CD4-positive, alpha-beta T cell treated with Interleukin-15 for 1 hour (primary cell): ENCODE data around the gene PIF1.

ENCODE experiments used
- DNase-seq: peaks from one replicate; pipeline ENCODE4 v3.0.0-alpha.2; 2020

PIF1 gene, protein sequence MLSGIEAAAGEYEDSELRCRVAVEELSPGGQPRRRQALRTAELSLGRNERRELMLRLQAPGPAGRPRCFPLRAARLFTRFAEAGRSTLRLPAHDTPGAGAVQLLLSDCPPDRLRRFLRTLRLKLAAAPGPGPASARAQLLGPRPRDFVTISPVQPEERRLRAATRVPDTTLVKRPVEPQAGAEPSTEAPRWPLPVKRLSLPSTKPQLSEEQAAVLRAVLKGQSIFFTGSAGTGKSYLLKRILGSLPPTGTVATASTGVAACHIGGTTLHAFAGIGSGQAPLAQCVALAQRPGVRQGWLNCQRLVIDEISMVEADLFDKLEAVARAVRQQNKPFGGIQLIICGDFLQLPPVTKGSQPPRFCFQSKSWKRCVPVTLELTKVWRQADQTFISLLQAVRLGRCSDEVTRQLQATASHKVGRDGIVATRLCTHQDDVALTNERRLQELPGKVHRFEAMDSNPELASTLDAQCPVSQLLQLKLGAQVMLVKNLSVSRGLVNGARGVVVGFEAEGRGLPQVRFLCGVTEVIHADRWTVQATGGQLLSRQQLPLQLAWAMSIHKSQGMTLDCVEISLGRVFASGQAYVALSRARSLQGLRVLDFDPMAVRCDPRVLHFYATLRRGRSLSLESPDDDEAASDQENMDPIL

DNA sequence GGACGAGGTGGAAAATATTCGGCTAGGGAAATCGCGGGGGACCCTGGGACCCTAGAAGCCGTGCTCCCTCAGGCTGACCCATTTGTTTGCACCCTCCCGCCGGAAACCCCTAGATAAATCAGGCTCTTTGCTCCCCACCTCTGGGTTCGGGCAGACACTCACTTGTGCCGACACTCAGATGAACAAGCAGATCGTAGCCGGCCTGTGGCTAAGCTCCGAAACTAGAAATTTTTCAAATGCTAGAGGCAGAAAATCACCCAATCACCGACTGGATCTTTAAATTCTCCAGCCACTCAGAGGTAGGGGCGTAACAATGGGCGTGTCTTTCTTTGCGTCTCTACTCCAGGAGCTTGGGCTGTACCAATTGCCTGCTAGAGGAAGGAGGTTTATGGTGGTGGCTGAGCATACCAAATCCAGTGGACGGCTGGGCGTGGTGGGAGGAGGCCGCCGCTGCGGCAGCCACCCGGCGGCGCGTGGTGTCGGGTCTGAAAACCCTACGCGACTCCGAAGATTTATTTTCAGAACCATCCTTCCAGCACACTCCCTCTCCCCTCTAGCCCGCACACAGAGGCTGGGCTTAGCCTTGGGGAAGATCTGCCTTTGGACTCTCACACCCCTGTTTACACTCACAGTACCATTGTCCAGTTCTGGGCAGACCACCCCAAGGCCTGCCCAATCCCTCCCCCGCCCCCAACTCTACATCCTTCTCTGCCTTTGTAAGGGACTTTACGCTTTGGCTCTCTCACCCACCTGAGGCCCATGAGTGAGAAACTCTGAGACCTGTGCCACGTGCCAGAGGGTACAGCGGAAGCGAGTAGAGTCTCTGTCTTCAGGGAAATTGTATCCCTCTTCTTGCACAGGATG, at the start of gene PIF1:
Gene PIF1 (minus strand): TSS at position 217 of the 864 bp plus-strand sequence. CDS start 1,312 bp downstream, outside the sequence.
- peak; percentile 94 for DNase-seq

DNA sequence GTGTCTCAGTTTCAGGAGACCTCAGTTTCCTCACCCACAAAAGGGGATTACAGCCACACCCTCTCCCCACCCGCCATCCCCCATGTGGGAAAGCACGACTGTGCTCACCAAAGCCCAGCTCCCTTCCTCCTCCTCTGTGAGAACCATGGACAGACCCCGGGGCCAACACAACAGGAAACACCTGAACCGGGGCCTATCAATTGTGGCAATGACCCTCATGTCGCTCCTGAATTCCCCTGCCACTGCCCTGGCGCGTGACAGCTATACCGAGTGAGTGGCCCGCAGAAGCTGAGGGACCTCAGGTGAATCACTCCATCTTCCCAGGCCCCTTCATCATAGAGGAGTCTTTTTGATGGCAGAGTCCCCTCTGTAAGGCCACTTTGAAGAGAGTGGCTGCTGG, 44.9 kb upstream of the PIF1 start:
- DNase-seq, result no peak

DNA sequence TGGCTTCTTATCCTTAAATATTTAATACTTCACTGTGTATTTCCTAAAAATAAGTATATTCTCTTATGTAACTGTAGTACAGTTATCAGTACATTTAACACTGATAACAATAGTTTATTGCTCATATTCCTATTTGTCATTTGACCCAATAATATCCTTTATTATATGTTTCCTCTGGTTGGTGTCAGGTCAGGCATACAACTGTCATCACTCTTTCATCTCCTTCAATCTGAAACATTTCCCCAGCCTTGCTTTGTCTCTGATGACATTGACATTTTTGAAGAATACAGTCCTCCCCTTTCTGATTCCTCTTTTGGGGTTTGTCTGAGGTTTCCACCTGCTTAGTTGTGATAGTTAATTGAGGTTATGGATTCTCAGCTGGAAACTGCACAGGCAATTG, 44.1 kb upstream of the PIF1 start:
- no peak for DNase-seq

DNA sequence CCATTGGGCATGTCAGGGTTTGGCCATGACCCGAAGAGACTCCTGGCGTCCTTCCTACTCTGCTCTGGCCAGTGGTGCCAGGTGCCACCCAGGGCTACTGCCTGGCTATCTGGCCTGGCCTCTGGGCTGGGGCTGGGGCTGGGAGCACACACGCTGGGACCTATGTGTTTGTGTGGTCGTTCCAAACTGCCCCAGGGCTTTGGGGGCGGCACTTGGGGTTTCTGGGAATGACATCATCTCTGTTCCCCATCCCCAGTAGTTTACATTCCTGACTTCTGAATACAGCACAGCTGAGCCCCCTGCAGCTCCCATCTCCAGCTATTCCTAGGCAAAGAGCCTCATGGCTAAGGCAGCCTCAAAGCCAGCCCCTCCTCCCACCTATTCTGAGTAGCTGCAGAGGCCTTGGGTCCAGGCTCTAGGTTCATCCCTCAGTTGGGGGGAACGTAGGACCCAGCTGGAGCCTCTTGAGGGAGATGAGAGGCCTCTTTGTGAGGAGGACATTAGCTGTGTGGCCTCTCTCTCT, 40.6 kb upstream of the PIF1 start:
- no peak for DNase-seq

DNA sequence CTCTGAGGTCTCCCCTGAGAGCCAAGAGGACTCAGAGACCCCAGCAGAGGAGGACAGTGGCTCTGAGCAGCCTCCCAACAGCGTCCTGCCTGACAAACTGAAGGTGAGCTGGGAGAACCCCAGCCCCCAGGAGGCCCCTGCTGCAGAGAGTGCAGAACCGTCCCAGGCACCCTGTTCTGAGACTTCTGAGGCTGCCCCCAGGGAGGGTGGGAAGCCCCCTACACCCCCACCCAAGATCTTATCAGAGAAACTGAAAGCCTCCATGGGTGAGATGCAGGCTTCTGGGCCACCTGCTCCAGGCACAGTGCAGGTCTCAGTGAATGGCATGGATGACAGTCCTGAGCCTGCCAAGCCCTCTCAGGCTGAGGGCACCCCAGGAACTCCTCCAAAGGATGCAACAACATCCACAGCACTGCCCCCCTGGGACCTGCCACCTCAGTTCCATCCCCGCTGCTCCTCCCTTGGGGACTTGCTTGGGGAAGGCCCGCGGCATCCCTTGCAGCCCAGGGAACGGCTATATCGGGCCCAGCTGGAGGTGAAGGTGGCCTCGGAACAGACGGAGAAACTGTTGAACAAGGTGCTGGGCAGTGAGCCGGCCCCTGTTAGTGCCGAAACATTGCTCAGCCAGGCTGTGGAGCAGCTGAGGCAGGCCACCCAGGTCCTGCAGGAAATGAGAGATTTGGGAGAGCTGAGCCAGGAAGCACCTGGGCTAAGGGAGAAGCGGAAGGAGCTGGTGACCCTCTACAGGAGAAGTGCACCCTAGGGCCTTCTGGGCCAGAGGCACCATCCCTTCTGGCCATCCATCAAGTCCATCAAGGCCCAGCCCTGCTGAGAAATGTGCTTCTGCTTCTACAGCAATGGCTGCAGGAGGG, 39.9 kb upstream of the PIF1 start:
- DNase-seq, result no peak

DNA sequence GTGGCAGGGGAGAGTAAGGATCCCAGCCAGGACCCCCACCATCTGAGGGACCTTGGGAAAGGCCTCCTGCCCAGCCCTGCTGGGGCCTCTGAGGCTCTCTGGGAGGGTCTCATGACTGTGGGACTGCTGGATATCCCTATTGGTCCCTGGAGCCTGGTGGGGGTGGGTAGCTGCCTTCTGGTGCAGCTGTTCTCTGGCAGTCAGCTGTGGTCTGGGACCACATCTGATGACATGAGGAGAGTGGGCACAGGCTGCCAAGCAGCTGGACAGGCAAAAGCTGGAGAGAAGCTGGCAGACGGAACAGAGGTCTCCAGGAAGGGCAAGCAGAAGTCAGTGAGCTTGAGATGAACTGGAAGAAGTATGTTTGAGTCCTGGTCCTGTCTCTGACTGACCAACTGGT, 38.6 kb upstream of the PIF1 start:
- no peak for DNase-seq

DNA sequence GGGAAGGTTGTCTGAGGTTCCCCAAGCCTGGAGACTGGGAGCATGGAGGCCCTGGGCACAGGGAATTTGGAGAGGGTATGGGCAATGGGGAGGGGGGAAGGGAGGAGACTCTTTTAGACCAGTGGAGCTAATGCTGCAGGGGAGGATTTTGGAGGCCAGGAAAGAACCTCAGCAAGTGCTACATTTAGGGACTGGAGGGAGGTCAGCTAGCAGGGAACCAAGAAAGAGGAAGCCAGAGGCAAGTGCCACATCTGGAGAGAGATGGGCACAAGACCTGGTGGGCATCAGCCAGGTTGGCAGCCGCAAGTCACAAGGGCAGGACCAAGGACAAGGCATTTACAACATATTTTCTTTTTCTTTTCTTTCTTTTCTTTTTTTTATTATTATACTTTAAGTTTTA, 37.0 kb upstream of the PIF1 start:
- DNase-seq, result no peak

DNA sequence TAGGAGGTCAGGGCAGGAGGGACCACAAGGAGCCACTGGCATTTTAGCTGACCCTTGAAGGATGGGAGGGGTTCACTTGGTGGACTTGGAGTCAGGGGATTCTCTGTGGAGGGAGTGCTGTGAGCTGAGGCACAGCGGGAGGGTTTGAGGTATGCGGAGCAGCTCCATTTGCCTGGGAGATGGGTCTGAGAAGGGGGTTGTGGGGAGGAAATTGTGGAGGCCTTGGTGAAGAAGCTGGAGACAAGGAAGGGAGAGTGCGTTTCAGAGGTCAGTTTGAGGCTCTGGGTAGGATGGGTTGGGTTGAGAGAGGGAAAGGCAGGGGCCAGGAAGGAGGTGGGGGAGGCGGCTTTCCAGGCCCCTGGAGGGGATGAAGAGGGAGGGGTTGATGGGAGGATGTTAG, 36.5 kb upstream of the PIF1 start:
- no peak for DNase-seq

DNA sequence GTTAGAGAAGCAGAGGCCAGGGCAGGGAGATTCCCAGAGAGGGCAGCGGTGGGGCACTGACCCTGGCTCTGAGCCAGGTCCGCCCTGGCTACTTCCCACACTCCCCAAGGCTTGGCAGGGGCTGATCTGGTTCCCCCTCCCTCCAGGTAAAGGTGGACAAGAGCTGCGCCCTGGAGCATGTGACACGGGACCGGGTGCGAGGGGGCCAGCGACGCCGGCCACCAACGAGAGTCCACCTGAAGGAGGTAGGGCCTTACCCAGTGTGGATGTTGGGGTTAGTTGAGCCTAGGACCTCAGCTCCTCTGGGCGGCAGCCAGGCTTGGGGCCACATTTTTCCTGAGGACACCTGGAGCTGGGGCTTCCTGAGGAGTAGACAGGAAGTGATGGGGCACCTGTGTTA, 35.9 kb upstream of the PIF1 start:
- no peak for DNase-seq

DNA sequence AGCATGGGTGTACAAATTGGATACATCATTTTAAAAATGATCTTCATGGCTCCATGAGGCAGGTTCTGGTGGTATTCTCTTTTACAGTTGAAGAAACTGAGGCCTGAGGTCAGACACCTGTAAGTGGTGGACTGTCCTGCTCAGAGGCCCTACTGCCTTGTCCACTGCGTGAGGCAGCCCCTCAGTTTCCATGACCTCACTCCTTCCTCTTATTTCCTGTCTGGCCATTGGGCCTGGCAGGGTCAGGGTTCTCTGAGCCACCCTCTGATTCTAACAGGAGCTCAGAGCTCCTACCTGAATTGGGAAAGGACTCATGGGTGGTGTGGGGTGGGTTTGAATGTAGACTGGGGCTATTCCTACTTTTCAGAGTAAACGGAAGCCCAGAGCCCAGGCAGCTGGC, 33.8 kb upstream of the PIF1 start:
- no peak for DNase-seq

DNA sequence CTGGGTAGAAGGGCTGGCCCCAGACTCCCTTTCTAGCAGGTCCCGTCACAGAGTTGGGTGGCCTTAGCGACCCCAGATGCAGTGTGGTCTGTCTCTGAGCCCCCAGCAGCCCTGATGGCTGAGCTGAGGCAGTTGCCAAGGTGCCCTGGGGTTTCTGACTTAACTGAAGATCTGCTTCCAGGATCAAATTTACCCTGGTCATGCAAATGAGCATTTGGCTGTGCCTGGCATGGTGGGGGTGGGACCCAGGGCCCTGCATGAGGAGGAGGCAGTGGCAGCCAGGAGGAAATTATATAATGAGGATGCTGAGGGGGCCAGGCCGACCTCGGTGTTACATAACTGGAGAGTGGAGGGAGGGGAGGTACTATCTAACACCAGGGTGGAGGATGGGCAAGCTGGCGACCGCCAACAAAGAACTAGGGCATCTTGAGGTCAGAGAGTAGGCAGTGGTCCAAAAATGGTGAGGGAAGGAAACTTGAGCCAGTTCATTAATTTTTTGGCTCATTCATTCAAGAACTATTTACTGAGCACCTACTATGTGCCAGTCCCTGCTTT, 32.7 kb upstream of the PIF1 start:
- no peak for DNase-seq

DNA sequence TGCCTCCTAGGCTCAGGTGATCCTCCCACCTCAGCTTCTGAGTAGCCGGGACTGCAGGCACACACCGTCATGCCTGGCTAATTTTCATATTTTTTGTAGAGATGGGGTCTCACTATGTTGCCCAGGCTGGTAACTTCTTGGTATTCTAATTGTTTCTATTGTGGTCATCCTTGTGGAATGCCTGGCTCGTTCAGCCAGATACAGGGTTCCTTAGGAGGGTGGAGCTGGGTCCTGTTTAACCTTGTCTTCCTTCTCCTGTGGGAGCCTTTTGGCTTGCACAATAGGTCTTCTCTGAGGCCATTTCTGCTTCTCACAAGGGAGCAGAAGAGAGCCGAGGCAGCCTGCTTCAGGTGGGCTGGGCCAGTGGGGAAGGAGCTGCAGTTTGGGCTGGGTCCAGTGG, 32.0 kb upstream of the PIF1 start:
- no peak for DNase-seq

DNA sequence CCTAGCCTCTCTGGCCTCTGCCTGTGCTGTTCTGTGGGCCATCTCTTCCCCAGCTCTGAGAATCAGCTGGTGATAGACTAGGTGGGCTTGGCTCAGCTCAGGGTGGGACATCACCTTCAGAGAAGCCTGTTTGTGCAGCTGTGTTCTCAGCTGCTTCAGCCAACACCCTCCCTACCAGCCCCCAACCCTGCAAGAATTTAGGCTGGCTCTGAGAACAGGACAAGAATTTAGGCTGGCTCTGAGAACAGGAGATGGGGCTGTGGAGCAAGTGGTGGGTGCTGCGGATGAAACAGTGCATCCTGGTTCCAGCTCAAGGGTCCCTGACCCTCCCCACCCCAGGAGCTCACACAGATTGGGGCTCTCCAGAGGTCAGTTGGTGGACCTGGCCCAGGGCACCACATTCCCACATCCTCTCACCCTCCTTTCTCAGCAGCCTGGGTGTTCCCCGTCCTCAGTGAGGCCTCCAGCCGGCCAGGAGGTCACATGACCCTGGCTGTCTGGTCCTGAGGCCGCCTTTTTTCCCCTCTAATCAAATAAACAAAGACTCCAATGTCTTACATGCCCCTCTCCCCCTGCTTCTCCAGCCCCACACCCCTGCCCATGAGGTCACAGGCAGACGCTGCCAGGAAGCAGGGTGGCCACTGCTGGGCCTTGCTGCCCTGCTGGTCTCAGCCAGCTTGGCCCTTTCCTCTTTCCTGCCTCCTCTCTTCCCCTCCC, 31.1 kb upstream of the PIF1 start:
- DNase-seq, result no peak

DNA sequence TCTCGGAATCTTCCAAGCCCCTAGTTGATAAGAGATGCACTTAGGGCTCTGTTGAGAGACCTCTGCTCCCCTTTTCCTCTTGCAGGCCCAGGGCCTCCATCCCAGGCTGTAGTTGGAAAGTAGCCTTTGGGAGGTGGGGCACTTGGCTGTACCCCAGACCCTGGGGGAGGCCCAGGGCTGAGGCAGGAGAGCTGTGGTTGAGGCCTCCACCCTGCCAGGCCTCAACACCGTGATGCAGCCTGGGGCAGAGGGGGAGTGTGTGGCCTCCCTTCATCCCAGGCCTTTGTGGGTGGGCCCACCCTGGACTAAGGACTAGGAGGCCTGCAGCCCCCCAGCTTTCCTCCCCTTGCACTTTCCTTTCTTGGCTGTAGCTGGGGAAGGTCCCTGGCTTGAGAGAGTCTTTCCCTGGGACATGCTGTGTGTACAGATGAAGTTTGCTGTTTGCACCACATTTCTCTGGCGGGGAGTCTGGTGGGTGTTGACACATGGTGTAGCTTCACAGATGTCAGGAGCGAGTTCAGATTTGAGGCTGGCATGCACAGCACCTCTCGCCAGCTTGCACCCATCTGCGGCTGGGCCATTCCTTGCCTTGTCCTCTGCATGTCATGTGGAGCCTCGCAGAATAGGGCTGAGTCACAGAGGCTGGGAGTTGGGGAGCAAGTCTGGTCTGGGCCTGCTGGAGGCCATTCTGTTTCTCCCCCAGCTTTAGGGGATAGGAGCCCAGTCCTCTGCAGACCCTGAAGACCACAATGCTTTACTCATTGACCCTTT, 29.9 kb upstream of the PIF1 start:
- DNase-seq, result no peak

DNA sequence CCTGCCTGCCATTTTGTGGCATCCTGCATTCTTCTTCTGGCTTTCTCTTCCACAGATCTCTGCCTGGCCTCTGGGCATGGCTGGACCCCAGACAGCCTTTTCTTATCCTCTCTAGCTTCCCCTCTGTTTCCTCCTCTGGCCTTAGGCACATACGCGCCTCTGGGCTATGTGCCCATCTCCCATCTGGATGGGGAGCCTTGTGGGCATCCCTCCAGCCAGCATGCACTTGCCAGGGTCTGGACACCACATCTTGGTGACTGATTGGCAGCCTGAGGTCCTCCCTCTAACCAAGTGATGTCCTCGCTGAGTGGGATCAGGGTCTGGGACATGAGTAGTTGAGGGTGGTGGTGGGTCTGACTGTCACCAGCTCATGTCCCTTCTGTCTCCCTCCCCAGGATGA, 29.1 kb upstream of the PIF1 start:
- no peak for DNase-seq

DNA sequence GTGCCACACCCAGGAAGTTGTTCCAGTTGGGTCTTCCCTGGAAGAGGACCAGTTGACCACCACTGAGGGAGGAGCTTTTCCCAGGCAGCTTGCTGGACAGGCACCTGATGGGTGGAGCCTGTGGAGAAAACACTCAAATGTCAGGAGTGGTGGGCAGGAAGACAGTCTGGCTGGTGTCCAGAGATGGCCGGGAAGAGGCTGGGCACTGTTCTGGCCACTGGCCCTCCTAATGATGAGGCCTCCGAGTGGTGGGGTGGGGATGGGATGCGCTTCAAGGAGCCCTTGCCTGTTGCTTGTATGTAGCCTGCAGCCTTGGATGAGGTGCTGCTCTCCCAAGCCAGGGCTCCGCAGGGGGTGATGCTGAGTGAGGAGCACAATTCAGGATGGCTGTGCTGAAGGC, 28.6 kb upstream of the PIF1 start:
- DNase-seq, result no peak

DNA sequence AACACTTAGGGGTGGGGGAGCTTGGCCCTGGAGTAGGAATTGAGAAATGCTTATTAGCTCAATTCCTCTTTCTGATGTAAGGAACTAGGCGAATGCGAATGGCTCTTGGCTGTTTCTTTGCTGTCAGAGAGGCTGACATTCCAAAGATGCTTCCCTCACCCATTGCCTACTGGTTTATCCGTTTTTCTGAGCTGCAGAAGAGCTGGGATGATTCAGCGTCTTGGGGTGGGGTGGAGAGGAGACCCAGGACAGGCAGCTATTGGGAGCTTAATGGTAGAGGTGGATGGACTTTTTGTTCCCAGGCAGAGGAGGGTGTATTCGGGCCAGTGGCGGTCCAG, 26.0 kb upstream of the PIF1 start:
- no peak for DNase-seq

DNA sequence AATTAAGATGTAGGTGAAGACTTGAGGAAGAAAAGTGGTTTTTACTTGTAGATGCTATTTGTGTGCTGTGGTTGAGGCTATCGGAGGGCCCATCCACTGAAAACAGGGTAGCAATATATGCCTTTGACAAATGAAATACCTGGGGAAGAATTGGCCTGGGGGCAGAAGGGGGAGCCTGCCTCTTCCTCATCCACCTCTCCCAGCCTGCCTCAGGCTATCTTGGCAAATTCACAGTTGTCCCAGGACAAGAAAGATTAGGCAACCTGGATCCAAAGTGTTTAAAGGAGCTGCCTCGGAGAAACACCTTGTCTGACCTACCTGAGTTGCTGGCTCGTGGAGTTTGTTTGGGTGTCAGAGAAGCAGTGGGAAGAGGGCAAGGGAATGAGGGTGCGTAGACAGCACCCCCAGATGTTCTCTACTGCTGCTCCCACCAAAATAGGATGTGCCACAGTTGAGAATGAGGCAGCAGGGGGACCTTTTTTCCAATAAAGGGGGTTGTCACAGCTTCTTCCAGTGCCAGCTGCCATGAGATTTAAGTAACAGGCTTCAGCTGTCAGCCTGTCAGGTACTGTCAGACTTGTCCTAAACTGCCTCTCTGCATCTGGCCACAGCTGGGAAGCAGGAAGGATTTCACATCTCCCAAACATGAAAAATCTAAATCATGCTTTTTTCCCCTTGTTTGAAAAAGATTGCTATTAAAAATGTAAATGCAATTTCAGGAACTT, 25.5 kb upstream of the PIF1 start:
- DNase-seq, result no peak

DNA sequence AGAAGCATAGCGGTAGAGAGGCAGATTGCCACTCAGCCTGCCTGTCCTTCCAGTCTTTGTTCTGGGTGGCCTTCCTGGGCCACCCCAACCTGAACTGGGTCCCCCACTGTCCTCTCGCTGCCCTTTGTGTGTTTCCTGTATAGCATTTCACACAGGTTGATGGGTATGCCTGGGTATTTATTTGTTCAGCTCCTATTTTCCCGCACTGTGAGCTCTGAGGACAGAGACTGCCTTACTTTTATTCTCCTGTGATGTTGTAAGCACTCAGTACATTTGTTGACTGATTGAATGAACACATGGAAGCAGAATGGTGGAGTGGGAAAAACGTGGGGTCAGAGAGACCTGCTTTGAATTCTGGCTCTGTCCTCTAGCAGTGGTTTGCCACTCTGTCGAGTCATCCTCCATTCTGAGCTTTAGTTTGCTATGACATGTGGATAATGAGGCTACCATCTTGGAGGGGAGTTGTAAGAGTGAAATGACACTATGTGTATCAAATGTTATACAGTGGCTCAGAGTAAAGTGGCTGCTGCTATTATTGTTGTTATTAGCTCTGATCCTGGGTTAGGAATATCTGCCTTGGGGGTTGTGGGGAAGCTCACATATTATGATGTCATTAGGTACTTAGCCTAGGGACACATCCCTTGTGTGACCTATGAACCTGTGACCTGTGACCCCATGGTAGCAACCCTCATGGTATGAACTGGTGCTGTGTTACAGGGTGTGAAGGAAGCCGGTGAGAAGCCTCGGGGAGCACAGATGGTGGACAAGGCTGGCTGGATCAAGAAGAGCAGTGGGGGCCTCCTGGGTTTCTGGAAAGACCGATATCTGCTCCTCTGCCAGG, 22.6 kb upstream of the PIF1 start:
- no peak for DNase-seq
